HepG2 (cell line): Measurements from ENCODE around the gene CLTA. TPM values are rescaled to one million over a fixed set of nuclear protein-coding genes. Genes with fewer than 3 reads are reported as not detected.
"Not testable (repeated sequence)": the region's sequence is repeated elsewhere in the genome, so short reads cannot be mapped to it uniquely, and the experiment has no call there.

ENCODE experiments used
- ATAC-seq: fragments of 200-7000 bp; cut with Tn5 transposase; 3 replicates; pipeline ENCODE4 v1.9.1; 2020; ENCODE audit warnings: mild to moderate bottlenecking, moderate library complexity
- BruUV-seq: library from RNA; stranded (reverse); fragments of 400-500 nt; replicated peaks from 2 replicates; lab custom pipeline; 2021; lab: Mats Ljungman, UMichigan
- CTCF ChIA-PET: fragments of 300-600 bp; formaldehyde crosslinking; extraction: SDS; loops from one replicate; lab custom pipeline; 2021; ENCODE audit warnings: low total read pairs, inconsistent platforms, low intra/inter-chr PET ratio; lab: Yijun Ruan, JAX
- POLR2A ChIA-PET: fragments of 350-600 bp; sonication (Branson Sonifier 250); formaldehyde crosslinking; loops from one replicate; lab custom pipeline; 2020; ENCODE audit warnings: antibody characterized with exemption, inconsistent platforms; lab: Yijun Ruan, JAX
- DNase-seq: peaks from one replicate; pipeline ENCODE4 v3.0.0-alpha.2; 2015; ENCODE audit warnings: low spot score
- FAIRE-seq: peaks from 3 replicates; lab custom pipeline; 2011; peaks lifted over from hg19 to GRCh38; lab: Jason Lieb, UNC
- H2AFZ ChIP-seq: one replicate; pipeline ENCODE4 v1.6.1; 2011; ENCODE audit warnings: low read length, inconsistent platforms
- H3K27ac ChIP-seq: fragments of 300-600 bp; 3 replicates; pipeline ENCODE4 v1.8.0; 2011; ENCODE audit warnings: mixed run types, mild to moderate bottlenecking, mixed read lengths, low read length, inconsistent platforms; ENCODE audit not compliant: insufficient read depth; ENCODE audit errors: extremely low read length
- H3K27me3 ChIP-seq, 2 experiments: fragments of 200-600 bp in 1 of 2; 2 replicates in 1 of 2; 3 replicates in 1 of 2; pipeline versions ENCODE4 v1.6.0 to v1.8.0; 2011; ENCODE audit warnings: low read length in 2 of 2, mild to moderate bottlenecking in 2 of 2, moderate library complexity in 2 of 2, inconsistent platforms in 1 of 2; ENCODE audit not compliant: insufficient read depth in 2 of 2, control insufficient read depth in 1 of 2
- H3K36me3 ChIP-seq, 2 experiments: fragments of 200-600 bp in 1 of 2; replicated peaks in 1 of 2; 2 replicates in 1 of 2; 3 replicates in 1 of 2; pipeline versions ENCODE4 v1.5.1 to v1.8.0; 2011; ENCODE audit warnings: low read length in 2 of 2, inconsistent platforms in 1 of 2; ENCODE audit not compliant: insufficient read depth in 2 of 2, control insufficient read depth in 1 of 2
- H3K4me1 ChIP-seq: 2 replicates; pipeline ENCODE4 v1.5.1; 2012; ENCODE audit warnings: low read length, inconsistent platforms; ENCODE audit not compliant: insufficient read depth
- H3K4me2 ChIP-seq: 2 replicates; pipeline ENCODE4 v1.6.0; 2011; ENCODE audit warnings: low read depth, low read length, inconsistent platforms
- H3K4me3 ChIP-seq, 3 experiments: fragments of 200-600 bp in 1 of 3; sonication (generic), shearing (Covaris generic) in 1 of 3; replicated peaks in 1 of 3; 2 replicates each; pipeline ENCODE4 v1.5.1; 2011 to 2016; ENCODE audit warnings: low read length in 3 of 3, inconsistent platforms in 2 of 3, low read depth in 2 of 3, mild to moderate bottlenecking in 2 of 3, control low read depth in 1 of 3, mixed read lengths in 1 of 3; ENCODE audit not compliant: insufficient read depth in 1 of 3
- H3K79me2 ChIP-seq: one replicate; pipeline ENCODE4 v1.6.1; 2011; ENCODE audit warnings: low read length, inconsistent platforms; ENCODE audit not compliant: insufficient read depth
- H3K9ac ChIP-seq: 2 replicates; pipeline ENCODE4 v1.6.0; 2011; ENCODE audit warnings: mild to moderate bottlenecking, low read depth, low read length, inconsistent platforms; ENCODE audit not compliant: insufficient read depth
- H3K9me3 ChIP-seq: 2 replicates; pipeline ENCODE4 v1.5.1; 2012; ENCODE audit warnings: mild to moderate bottlenecking, low read length
- H4K20me1 ChIP-seq: 2 replicates; pipeline ENCODE4 v1.6.0; 2011; ENCODE audit warnings: inconsistent platforms, mild to moderate bottlenecking, low read length, moderate library complexity; ENCODE audit not compliant: insufficient read depth
- ARNT ChIP-seq: fragments of 450-650 bp; IDR thresholded peaks from 2 replicates; pipeline ENCODE4 v1.6.1; 2017
- DMTF1 ChIP-seq: sonication (generic); formaldehyde crosslinking; IDR thresholded peaks from 2 replicates; pipeline ENCODE4 v1.4.0; 2020; ENCODE audit warnings: mild to moderate bottlenecking, missing genetic modification reagents
- MLLT10 ChIP-seq: sonication (generic); formaldehyde crosslinking; IDR thresholded peaks from 2 replicates; pipeline ENCODE4 v1.4.0; 2020; ENCODE audit warnings: missing genetic modification reagents
- NKX3-1 ChIP-seq: sonication (generic); formaldehyde crosslinking; IDR thresholded peaks from 2 replicates; pipeline ENCODE4 v1.5.0; 2020; ENCODE audit warnings: missing genetic modification reagents
- POLR2A ChIP-seq, 2 experiments: IDR thresholded peaks; 2 replicates each; pipeline ENCODE4 v1.6.1; 2011; ENCODE audit warnings: low read depth in 2 of 2, low read length in 2 of 2, mild to moderate bottlenecking in 1 of 2, moderate library complexity in 1 of 2; ENCODE audit not compliant: insufficient read depth in 1 of 2
- POLR2AphosphoS5 ChIP-seq: IDR thresholded peaks from 2 replicates; pipeline ENCODE4 v1.6.1; 2012; ENCODE audit warnings: low read depth, low read length
- RFX1 ChIP-seq: fragments of 450-650 bp; IDR thresholded peaks from 2 replicates; pipeline ENCODE4 v1.6.1; 2017
- ZNF761 ChIP-seq: sonication (generic); formaldehyde crosslinking; conservative IDR thresholded peaks from 2 replicates; pipeline ENCODE4 v1.4.0; 2020; ENCODE audit warnings: mild to moderate bottlenecking, missing genetic modification reagents
- WGBS: methylation state at CpG from one replicate; pipeline ENCODE4 v1.1.6; 2017; ENCODE audit warnings: low lambda C conversion rate; 5-methylcytosine and 5-hydroxymethylcytosine counted together
- in situ Hi-C: cut with HindIII; loops from 2 replicates; pipeline ENCODE4 v1.10.0; 2017; ENCODE audit warnings: low pct_unique_long_range_greater_than_20kb; ENCODE audit not compliant: extremely low pct_ligation_motif_present
- intact Hi-C: fragments of 100-400 bp; cut with micrococcal nuclease; formaldehyde crosslinking; loops from one replicate; pipeline ENCODE4 v1.10.0; 2022; ENCODE audit not compliant: unreplicated experiment
- polyA plus RNA-seq, 8 experiments: library from polyadenylated mRNA; depleted of rRNA in 3 of 8; stranded (reverse) in 7 of 8; unstranded in 1 of 8; fragments of >200 nt; fragmentation: Illumina TruSeq in 4 of 8; extraction: Trizol in 4 of 8; gene quantifications; 2 replicates each; pipeline versions ENCODE4 v1.2.1 to v1.2.3, GENCODE V29; 2011 to 2016; ENCODE audit warnings: low read depth in 4 of 8, missing spikeins in 1 of 8, mixed read lengths in 1 of 8; ENCODE audit not compliant: insufficient read depth in 1 of 8
- total RNA-seq, 5 experiments: library from RNA; depleted of rRNA; stranded (reverse); fragments of >200 nt; fragmentation: Illumina TruSeq; extraction: Trizol; gene quantifications; 2 replicates each; pipeline ENCODE4 v1.2.3, GENCODE V29; 2016; ENCODE audit warnings: low read depth in 1 of 5
- TF ChIP-seq, protein P1 (sequence below): sonication (generic); formaldehyde crosslinking; IDR thresholded peaks from 2 replicates; pipeline ENCODE4 v1.5.0; 2020; ENCODE audit warnings: mild to moderate bottlenecking, missing genetic modification reagents, moderate library complexity
- TF ChIP-seq, protein P2 (sequence below): sonication (generic); formaldehyde crosslinking; IDR thresholded peaks from 2 replicates; pipeline ENCODE4 v1.4.0; 2020; ENCODE audit warnings: missing genetic modification reagents
- TF ChIP-seq, protein P3 (sequence below): sonication (generic); formaldehyde crosslinking; IDR thresholded peaks from 2 replicates; pipeline ENCODE4 v1.4.0; 2020; ENCODE audit warnings: mild to moderate bottlenecking, missing genetic modification reagents, borderline replicate concordance

The CLTA gene
- total and polyA plus RNA-seq, 2 of the 13 experiments (the other 11 are each of a cell fraction or from before 2014, with no cell fraction given): 143 to 222 TPM

GRCh38 chr9:36180243-36180642 lies 10.5 kb upstream of the CLTA start:
- peak; percentile 92 for TF ChIP-seq ZNF761 (CRISPR knock-in tag)
- POLR2A ChIA-PET, H3K9me3 ChIP-seq, H3K4me3 ChIP-seq, H3K9ac ChIP-seq, H3K36me3 ChIP-seq, H4K20me1 ChIP-seq, H3K27me3 ChIP-seq, intact Hi-C loops, H3K27ac ChIP-seq, ATAC-seq, H3K4me2 ChIP-seq, CTCF ChIA-PET, DNase-seq, H2AFZ ChIP-seq, FAIRE-seq, H3K4me1 ChIP-seq, BruUV-seq, H3K79me2 ChIP-seq, in situ Hi-C loops: not testable (repeated sequence)
- 11% methylated on average over 3 of the region's 6 CpGs for WGBS

- no TSS peak for BruUV-seq
- FAIRE-seq (no peak), DNase-seq (no peak), ATAC-seq (no peak)
- peaks cover 9% of the 10 kb centered on the region for H4K20me1 ChIP-seq
- peaks cover 14% of the 10 kb centered on the region for H3K79me2 ChIP-seq
- no peaks in the 10 kb centered on the region for H3K9me3 ChIP-seq
- H2AFZ ChIP-seq: no peak overlapping the region
- intact Hi-C loops (no loop called here), in situ Hi-C loops (no loop called here)
- CTCF ChIA-PET: no interaction called here
- no peaks in the 10 kb centered on the region; a peak in 1 of 5 replicates for H3K27me3 ChIP-seq
- H3K27ac ChIP-seq: no peak overlapping the region
- H3K4me2 ChIP-seq: no peak overlapping the region
- H3K9ac ChIP-seq: no peak overlapping the region
- H3K4me3 ChIP-seq: no peak overlapping the region
- H3K4me1 ChIP-seq: peaks cover 12% of the 10 kb centered on the region
- POLR2A ChIA-PET: no interaction called here
- H3K36me3 ChIP-seq: no peaks in the 10 kb centered on the region
- TF ChIP-seq, protein P1, sequence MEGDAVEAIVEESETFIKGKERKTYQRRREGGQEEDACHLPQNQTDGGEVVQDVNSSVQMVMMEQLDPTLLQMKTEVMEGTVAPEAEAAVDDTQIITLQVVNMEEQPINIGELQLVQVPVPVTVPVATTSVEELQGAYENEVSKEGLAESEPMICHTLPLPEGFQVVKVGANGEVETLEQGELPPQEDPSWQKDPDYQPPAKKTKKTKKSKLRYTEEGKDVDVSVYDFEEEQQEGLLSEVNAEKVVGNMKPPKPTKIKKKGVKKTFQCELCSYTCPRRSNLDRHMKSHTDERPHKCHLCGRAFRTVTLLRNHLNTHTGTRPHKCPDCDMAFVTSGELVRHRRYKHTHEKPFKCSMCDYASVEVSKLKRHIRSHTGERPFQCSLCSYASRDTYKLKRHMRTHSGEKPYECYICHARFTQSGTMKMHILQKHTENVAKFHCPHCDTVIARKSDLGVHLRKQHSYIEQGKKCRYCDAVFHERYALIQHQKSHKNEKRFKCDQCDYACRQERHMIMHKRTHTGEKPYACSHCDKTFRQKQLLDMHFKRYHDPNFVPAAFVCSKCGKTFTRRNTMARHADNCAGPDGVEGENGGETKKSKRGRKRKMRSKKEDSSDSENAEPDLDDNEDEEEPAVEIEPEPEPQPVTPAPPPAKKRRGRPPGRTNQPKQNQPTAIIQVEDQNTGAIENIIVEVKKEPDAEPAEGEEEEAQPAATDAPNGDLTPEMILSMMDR: no peak
- TF ChIP-seq ARNT: no peak
- TF ChIP-seq DMTF1 (CRISPR knock-in tag): no peak
- no peak for TF ChIP-seq RFX1
- no peak for TF ChIP-seq NKX3-1 (CRISPR knock-in tag)
- TF ChIP-seq, protein P2, sequence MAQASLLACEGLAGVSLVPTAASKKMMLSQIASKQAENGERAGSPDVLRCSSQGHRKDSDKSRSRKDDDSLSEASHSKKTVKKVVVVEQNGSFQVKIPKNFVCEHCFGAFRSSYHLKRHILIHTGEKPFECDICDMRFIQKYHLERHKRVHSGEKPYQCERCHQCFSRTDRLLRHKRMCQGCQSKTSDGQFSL (CRISPR knock-in tag): no peak
- TF ChIP-seq, protein P3, sequence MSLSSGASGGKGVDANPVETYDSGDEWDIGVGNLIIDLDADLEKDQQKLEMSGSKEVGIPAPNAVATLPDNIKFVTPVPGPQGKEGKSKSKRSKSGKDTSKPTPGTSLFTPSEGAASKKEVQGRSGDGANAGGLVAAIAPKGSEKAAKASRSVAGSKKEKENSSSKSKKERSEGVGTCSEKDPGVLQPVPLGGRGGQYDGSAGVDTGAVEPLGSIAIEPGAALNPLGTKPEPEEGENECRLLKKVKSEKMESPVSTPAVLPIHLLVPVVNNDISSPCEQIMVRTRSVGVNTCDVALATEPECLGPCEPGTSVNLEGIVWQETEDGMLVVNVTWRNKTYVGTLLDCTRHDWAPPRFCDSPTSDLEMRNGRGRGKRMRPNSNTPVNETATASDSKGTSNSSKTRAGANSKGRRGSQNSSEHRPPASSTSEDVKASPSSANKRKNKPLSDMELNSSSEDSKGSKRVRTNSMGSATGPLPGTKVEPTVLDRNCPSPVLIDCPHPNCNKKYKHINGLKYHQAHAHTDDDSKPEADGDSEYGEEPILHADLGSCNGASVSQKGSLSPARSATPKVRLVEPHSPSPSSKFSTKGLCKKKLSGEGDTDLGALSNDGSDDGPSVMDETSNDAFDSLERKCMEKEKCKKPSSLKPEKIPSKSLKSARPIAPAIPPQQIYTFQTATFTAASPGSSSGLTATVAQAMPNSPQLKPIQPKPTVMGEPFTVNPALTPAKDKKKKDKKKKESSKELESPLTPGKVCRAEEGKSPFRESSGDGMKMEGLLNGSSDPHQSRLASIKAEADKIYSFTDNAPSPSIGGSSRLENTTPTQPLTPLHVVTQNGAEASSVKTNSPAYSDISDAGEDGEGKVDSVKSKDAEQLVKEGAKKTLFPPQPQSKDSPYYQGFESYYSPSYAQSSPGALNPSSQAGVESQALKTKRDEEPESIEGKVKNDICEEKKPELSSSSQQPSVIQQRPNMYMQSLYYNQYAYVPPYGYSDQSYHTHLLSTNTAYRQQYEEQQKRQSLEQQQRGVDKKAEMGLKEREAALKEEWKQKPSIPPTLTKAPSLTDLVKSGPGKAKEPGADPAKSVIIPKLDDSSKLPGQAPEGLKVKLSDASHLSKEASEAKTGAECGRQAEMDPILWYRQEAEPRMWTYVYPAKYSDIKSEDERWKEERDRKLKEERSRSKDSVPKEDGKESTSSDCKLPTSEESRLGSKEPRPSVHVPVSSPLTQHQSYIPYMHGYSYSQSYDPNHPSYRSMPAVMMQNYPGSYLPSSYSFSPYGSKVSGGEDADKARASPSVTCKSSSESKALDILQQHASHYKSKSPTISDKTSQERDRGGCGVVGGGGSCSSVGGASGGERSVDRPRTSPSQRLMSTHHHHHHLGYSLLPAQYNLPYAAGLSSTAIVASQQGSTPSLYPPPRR: no peak
- no peak for TF ChIP-seq POLR2AphosphoS5
- no peak for TF ChIP-seq POLR2A (IDR thresholded peaks at IDR 0.05; ENCODE audit: insufficient read depth in 1 of 2, low read depth in 2 of 2, low read length in 2 of 2)
- no peak for TF ChIP-seq MLLT10 (CRISPR knock-in tag)
Observed at GRCh38 chr9:36187414-36187813, 3.3 kb upstream of the CLTA start.
